ENCODE measurements around the gene LARGE1. TPM values are rescaled to one million over a fixed set of nuclear protein-coding genes. Genes with fewer than 3 reads are reported as not detected.

The LARGE1 gene
- polyA plus RNA-seq, 3 donors, result 0.05 to 0.13 TPM; not detected in 1

- no peak overlapping the region for H3K27ac Mint-ChIP-seq
- no peak for TF ChIP-seq CTCF (IDR thresholded peaks at IDR 0.05)
- Histone ChIP-seq H3K9ac (ENCODE audit: insufficient read depth, low read length, poor library complexity, severe bottlenecking) (no peak overlapping the region), H3K4me2 (replicated peaks; ENCODE audit: extremely low read depth, low read length, poor library complexity, severe bottlenecking) (no peak overlapping the region), H3K79me2 (ENCODE audit: insufficient read depth, low read length) (no peaks in the 10 kb centered on the region), H2AFZ (ENCODE audit: insufficient read depth, low read depth, low read length, poor library complexity, severe bottlenecking) (no peak overlapping the region), H3K27ac (ENCODE audit: low read depth in 1 of 2, low read length in 2 of 2) (no peak overlapping the region), H3K4me1 (ENCODE audit: control insufficient read depth in 1 of 2, insufficient read depth in 2 of 2, low read length in 2 of 2) (no peaks in the 10 kb centered on the region), H3K9me3 (replicated peaks in 1 of 2; ENCODE audit: control insufficient read depth in 1 of 2, insufficient read depth in 1 of 2, low read length in 2 of 2) (no peaks in the 10 kb centered on the region), H3K36me3 (replicated peaks in 1 of 2; ENCODE audit: control insufficient read depth in 1 of 2, insufficient read depth in 2 of 2, low read length in 2 of 2) (no peaks in the 10 kb centered on the region), H4K20me1 (ENCODE audit: insufficient read depth, low read length) (no peaks in the 10 kb centered on the region), H3K4me3 (replicated peaks in 1 of 3; ENCODE audit: low read depth in 2 of 3, low read length in 3 of 3) (no peak overlapping the region), H3K27me3 (ENCODE audit: control insufficient read depth in 2 of 2, insufficient read depth in 2 of 2, low read length in 2 of 2) (no peaks in the 10 kb centered on the region)
- 90% methylated on average over 3 of the region's 9 CpGs for WGBS (ENCODE audit: insufficient coverage)
- no peak overlapping the region for H3K4me3 Mint-ChIP-seq
- no peak for DNase-seq
- peaks cover 0 to 11% (median 5%) of the 10 kb centered on the region in 7 donors for H3K9me3 Mint-ChIP-seq
- peaks cover 0 to 3% (median 0%) of the 10 kb centered on the region in 3 donors for H3K27me3 Mint-ChIP-seq (ENCODE audit: low read depth in 3 of 3)
- H3K4me1 Mint-ChIP-seq, result no peaks in the 10 kb centered on the region
- intact Hi-C loops (cut with micrococcal nuclease), result no loop called here
- no peaks in the 10 kb centered on the region for H3K36me3 Mint-ChIP-seq
Measured at GRCh38 chr22:33400061-33400840, 520.0 kb downstream of the LARGE1 start.

- H3K27me3 Mint-ChIP-seq (ENCODE audit: low read depth in 3 of 3), result no peaks in the 10 kb centered on the region
- no CpG with 5 or more reads among the region's 4 CpGs for WGBS (ENCODE audit: insufficient coverage)
- no peak for DNase-seq
- no peak overlapping the region for H3K9ac ChIP-seq (ENCODE audit: insufficient read depth, low read length, poor library complexity, severe bottlenecking)
- no peaks in the 10 kb centered on the region for H3K36me3 Mint-ChIP-seq
- H3K4me1 ChIP-seq (ENCODE audit: control insufficient read depth in 1 of 2, insufficient read depth in 2 of 2, low read length in 2 of 2), result no peaks in the 10 kb centered on the region
- H3K9me3 Mint-ChIP-seq, result peaks cover 1 to 12% (median 3%) of the 10 kb centered on the region in 7 donors
- intact Hi-C loops (cut with micrococcal nuclease), result no loop called here
- no peaks in the 10 kb centered on the region for H3K4me1 Mint-ChIP-seq
- H2AFZ ChIP-seq (ENCODE audit: insufficient read depth, low read depth, low read length, poor library complexity, severe bottlenecking), result no peak overlapping the region
- H3K4me3 Mint-ChIP-seq, result no peak overlapping the region
- H3K36me3 ChIP-seq (replicated peaks in 1 of 2; ENCODE audit: control insufficient read depth in 1 of 2, insufficient read depth in 2 of 2, low read length in 2 of 2), result no peaks in the 10 kb centered on the region
- H3K9me3 ChIP-seq (replicated peaks in 1 of 2; ENCODE audit: control insufficient read depth in 1 of 2, insufficient read depth in 1 of 2, low read length in 2 of 2), result no peaks in the 10 kb centered on the region
- H3K4me3 ChIP-seq (replicated peaks in 1 of 3; ENCODE audit: low read depth in 2 of 3, low read length in 3 of 3), result no peak overlapping the region
- H3K27ac Mint-ChIP-seq, result peak overlapping the region in 1 of 7 donors; percentile 27
- no peak overlapping the region for H3K27ac ChIP-seq (ENCODE audit: low read depth in 1 of 2, low read length in 2 of 2)
- no peak overlapping the region for H3K4me2 ChIP-seq (replicated peaks; ENCODE audit: extremely low read depth, low read length, poor library complexity, severe bottlenecking)
- H3K79me2 ChIP-seq (ENCODE audit: insufficient read depth, low read length), result no peaks in the 10 kb centered on the region
- no peak for TF ChIP-seq CTCF (IDR thresholded peaks at IDR 0.05)
- H4K20me1 ChIP-seq (ENCODE audit: insufficient read depth, low read length), result no peaks in the 10 kb centered on the region
- no peaks in the 10 kb centered on the region for H3K27me3 ChIP-seq (ENCODE audit: control insufficient read depth in 2 of 2, insufficient read depth in 2 of 2, low read length in 2 of 2)
Measured at GRCh38 chr22:33397381-33397907, 522.8 kb downstream of the LARGE1 start.
